RWPE2 (cell line): ENCODE results near the gene S100P.

Experiments
- ATAC-seq: fragments of 200-7000 bp; cut with Tn5 transposase; 3 replicates; pipeline ENCODE4 v1.9.1; 2021; ENCODE audit warnings: low read depth
- DNase-seq: peaks from one replicate; pipeline ENCODE4 v3.0.0-alpha.2; 2020; ENCODE audit warnings: low spot score
- H3K27ac ChIP-seq: fragments of 450-650 bp; 2 replicates; pipeline ENCODE4 v1.5.1; 2017; ENCODE audit warnings: mild to moderate bottlenecking; ENCODE audit not compliant: poor library complexity, severe bottlenecking
- H3K27me3 ChIP-seq: fragments of 250-450 bp; sonication (Bioruptor Pico); 2 replicates; pipeline ENCODE4 v1.5.1; 2021; ENCODE audit warnings: mild to moderate bottlenecking, moderate library complexity; ENCODE audit not compliant: insufficient read depth, poor library complexity, severe bottlenecking
- H3K36me3 ChIP-seq: fragments of 250-450 bp; sonication (Bioruptor Pico); 2 replicates; pipeline ENCODE4 v1.5.1; 2020; ENCODE audit warnings: low read depth, mild to moderate bottlenecking, moderate library complexity
- H3K4me1 ChIP-seq: fragments of 250-450 bp; sonication (Bioruptor Pico); 2 replicates; pipeline ENCODE4 v1.5.1; 2021; ENCODE audit warnings: mild to moderate bottlenecking, moderate library complexity; ENCODE audit not compliant: insufficient read depth, poor library complexity, severe bottlenecking
- H3K4me3 ChIP-seq: fragments of 250-450 bp; sonication (Bioruptor Pico); 2 replicates; pipeline ENCODE4 v1.5.1; 2021; ENCODE audit warnings: mild to moderate bottlenecking, moderate library complexity; ENCODE audit not compliant: severe bottlenecking
- H3K9me3 ChIP-seq: fragments of 250-450 bp; sonication (Bioruptor Pico); 2 replicates; pipeline ENCODE4 v1.5.1; 2021; ENCODE audit warnings: mild to moderate bottlenecking, moderate library complexity; ENCODE audit not compliant: severe bottlenecking
- CTCF ChIP-seq: fragments of 450-650 bp; IDR thresholded peaks from one replicate; pipeline ENCODE4 v1.5.1; 2017; ENCODE audit warnings: mild to moderate bottlenecking, moderate library complexity; ENCODE audit not compliant: poor library complexity, severe bottlenecking

The S100P gene

GRCh38 chr4:6727081-6727942 is 33.6 kb downstream of the S100P start:
- H3K4me1 ChIP-seq, result peaks cover 1% of the 10 kb centered on the region
- H3K4me3 ChIP-seq, result no peak overlapping the region
- DNase-seq, result no peak
- no peaks in the 10 kb centered on the region for H3K9me3 ChIP-seq
- ATAC-seq, result no peak
- H3K27ac ChIP-seq, result no peak overlapping the region
- TF ChIP-seq CTCF, result no peak
- H3K36me3 ChIP-seq, result no peaks in the 10 kb centered on the region
- H3K27me3 ChIP-seq, result no peaks in the 10 kb centered on the region

DNA sequence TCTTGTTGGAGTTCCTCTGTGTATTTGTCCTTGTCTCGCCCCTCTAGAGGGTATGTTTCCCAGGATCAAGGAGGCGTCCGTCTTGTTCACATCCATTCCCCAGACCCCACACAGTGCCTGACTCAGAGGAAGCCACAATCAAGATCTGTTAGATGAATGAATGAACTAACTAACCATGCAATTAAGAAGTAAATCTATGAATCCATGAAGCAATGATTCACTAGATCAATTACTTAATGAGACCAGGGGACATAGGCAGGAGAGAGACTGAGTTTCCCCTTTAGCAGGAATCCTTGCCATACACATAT is 34.2 kb downstream of the S100P start:
- DNase-seq (no peak), ATAC-seq (no peak)
- no peak for TF ChIP-seq CTCF
- Histone ChIP-seq H3K4me1 (peaks cover 7% of the 10 kb centered on the region), H3K9me3 (no peaks in the 10 kb centered on the region), H3K4me3 (no peak overlapping the region), H3K27ac (no peak overlapping the region), H3K36me3 (no peaks in the 10 kb centered on the region), H3K27me3 (no peaks in the 10 kb centered on the region)

- DNase-seq, result no peak
- no peaks in the 10 kb centered on the region for H3K36me3 ChIP-seq
- H3K27ac ChIP-seq, result no peak overlapping the region
- no peaks in the 10 kb centered on the region for H3K27me3 ChIP-seq
- H3K4me1 ChIP-seq, result peaks cover 9% of the 10 kb centered on the region
- H3K9me3 ChIP-seq, result no peaks in the 10 kb centered on the region
- ATAC-seq, result no peak
- H3K4me3 ChIP-seq, result no peak overlapping the region
- TF ChIP-seq CTCF, result no peak
Observed at GRCh38 chr4:6728320-6729029, 34.8 kb downstream of the S100P start.

DNA sequence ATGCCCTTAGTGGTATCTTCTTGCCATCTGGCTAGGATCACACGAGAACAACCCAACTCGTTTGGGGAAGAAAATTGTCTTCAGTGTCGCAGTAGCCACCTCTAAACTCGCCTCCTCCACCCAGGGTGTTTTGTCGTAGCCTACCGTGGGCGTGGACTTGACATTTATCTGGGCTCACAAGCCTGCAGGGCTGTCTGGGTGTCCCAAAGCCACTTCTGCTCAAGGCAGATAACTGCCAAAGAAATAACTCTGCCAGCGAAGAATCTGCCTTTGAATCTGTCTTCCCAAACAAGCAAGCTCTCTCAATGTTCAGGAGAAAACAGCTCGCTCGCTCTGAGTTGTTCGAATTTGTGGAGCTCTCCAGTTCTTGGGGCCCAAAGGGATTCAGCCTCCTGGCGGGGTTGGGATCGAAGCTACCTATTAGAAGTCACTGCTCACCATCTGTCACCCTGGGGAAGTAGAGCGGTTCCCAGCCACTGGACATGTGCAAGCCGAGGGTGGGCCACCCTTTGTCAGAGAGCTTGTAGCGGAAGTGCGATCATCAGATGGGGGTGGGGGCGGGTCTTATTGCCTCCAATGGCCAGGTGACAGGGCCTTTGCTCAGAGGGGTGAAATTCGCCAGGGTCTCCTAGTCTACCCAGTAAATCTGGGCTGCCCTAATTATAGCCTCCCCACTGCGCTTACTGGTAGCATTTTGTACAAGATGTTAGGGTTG is 37.1 kb downstream of the S100P start:
- Histone ChIP-seq H3K4me3 (no peak overlapping the region), H3K36me3 (no peaks in the 10 kb centered on the region), H3K9me3 (no peaks in the 10 kb centered on the region), H3K27ac (no peak overlapping the region), H3K4me1 (peaks cover 9% of the 10 kb centered on the region), H3K27me3 (no peaks in the 10 kb centered on the region)
- ATAC-seq, result no peak
- no peak for TF ChIP-seq CTCF
- DNase-seq, result no peak
